Prostate gland (tissue), 2 donors: ENCODE data around the gene GNAZ.

Source experiments
- CTCF ChIP-seq, 4 experiments: fragments of 200-600 bp in 2 of 4; fragments of 450-650 bp in 2 of 4; sonication (generic) in 2 of 4; IDR thresholded peaks; 1 replicate in 3 of 4; 2 replicates in 1 of 4; pipeline ENCODE4 v1.5.1; 2016 to 2019; ENCODE audit warnings: antibody characterized with exemption in 4 of 4, mild to moderate bottlenecking in 2 of 4, moderate library complexity in 2 of 4
- POLR2AphosphoS5 ChIP-seq: sonication (generic); formaldehyde crosslinking; IDR thresholded peaks from one replicate; pipeline ENCODE4 v1.6.1; 2017; ENCODE audit warnings: antibody characterized with exemption

DNA sequence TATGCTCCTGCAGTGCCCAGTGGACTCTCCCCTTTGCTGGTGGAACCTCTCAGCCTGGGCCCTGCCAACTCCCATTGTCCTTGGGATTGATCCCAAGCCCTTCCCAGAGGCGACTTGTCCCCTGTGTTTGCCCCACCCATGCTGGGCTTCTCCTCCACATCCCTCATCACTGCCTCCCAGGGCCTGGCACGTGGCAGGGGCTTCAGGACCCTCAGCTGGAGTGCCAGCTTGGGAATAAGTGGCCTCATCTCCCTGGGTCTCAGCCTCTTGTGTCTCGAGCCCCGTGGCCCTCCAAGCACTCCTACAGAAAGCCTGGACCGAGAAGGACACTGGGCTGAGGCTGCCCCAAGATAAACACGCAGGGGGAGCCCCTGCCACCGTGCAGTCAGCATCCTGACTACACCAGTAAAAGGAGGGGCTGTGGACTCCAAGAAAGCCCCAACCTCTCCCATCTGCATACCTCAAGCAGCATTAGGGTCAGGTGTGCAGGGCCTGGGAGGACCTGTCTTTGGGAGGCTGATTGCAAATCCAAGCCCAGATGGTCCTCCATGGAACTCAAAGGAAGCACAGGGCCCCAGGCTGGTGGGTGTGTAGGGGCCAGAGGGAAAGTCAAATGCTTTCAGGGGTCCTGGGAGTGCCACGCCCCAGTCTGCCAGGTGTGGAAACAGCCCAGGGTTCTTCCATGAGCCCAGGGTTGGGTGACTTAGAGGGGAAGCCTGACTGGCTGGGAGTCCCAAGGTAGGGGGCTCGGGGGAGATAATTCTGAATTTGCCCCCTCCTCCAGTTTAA, 9.5 kb upstream of the GNAZ start:
- TF ChIP-seq CTCF (IDR thresholded peaks at IDR 0.05) (no peak), POLR2AphosphoS5 (no peak)
